Measurements from ENCODE around the gene WDR37.

The WDR37 gene

GRCh38 chr10:1096287-1096889 is 40.2 kb downstream of the WDR37 start:
- no peak for DNase-seq (ENCODE audit: insufficient read length, low spot score)
- FAIRE-seq: no peak
- no peak for TF ChIP-seq PAX5 (IDR thresholded peaks at IDR 0.05; ENCODE audit: insufficient read depth, low read length, severe bottlenecking)
- TF ChIP-seq SPI1 (IDR thresholded peaks at IDR 0.05; ENCODE audit: low read depth, low read length): no peak
- no peak for TF ChIP-seq POLR2AphosphoS5 (IDR thresholded peaks at IDR 0.05; ENCODE audit: low read depth, low read length)
- no peak for TF ChIP-seq POLR2A (IDR thresholded peaks at IDR 0.05; ENCODE audit: low read depth, low read length)
- TF ChIP-seq TAF1 (IDR thresholded peaks at IDR 0.05; ENCODE audit: low read depth, low read length): no peak
- TF ChIP-seq POU2F2 (IDR thresholded peaks at IDR 0.05; ENCODE audit: low read depth, low read length): no peak

DNA sequence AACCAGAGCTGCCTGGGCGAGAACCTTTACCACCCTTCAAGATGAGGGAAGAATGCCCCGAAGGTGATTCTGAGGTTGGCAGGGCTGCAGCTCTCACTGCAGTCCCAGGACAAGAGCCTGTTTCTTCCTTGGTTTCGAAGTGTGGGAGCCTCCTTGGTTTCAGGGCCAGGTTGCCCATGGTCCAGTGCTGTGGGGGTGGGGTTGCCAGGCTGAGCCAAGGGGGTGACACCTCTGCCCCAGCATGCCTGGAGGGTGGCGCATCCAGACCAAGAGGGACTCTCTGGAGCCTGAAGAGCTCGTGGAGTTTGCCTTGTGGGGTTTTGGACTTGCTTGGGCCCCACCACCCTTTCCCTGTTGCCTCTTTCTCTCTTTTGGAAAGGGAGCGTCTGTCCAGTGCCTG is 41.3 kb downstream of the WDR37 start:
- DNase-seq (ENCODE audit: insufficient read length, low spot score) (no peak), FAIRE-seq (no peak)
- TF ChIP-seq TAF1 (IDR thresholded peaks at IDR 0.05; ENCODE audit: low read depth, low read length) (no peak), POLR2AphosphoS5 (IDR thresholded peaks at IDR 0.05; ENCODE audit: low read depth, low read length) (no peak), PAX5 (IDR thresholded peaks at IDR 0.05; ENCODE audit: insufficient read depth, low read length, severe bottlenecking) (no peak), POLR2A (IDR thresholded peaks at IDR 0.05; ENCODE audit: low read depth, low read length) (no peak), POU2F2 (IDR thresholded peaks at IDR 0.05; ENCODE audit: low read depth, low read length) (no peak), SPI1 (IDR thresholded peaks at IDR 0.05; ENCODE audit: low read depth, low read length) (no peak)

- TF ChIP-seq TAF1 (IDR thresholded peaks at IDR 0.05; ENCODE audit: low read depth, low read length) (no peak), POLR2A (IDR thresholded peaks at IDR 0.05; ENCODE audit: low read depth, low read length) (no peak), POLR2AphosphoS5 (IDR thresholded peaks at IDR 0.05; ENCODE audit: low read depth, low read length) (no peak), SPI1 (IDR thresholded peaks at IDR 0.05; ENCODE audit: low read depth, low read length) (no peak), PAX5 (IDR thresholded peaks at IDR 0.05; ENCODE audit: insufficient read depth, low read length, severe bottlenecking) (no peak), POU2F2 (IDR thresholded peaks at IDR 0.05; ENCODE audit: low read depth, low read length) (no peak)
- DNase-seq (ENCODE audit: insufficient read length, low spot score) (no peak), FAIRE-seq (no peak)
Measured at GRCh38 chr10:1100143-1100542, 44.0 kb downstream of the WDR37 start.

- TF ChIP-seq POLR2AphosphoS5 (IDR thresholded peaks at IDR 0.05; ENCODE audit: low read depth, low read length): no peak
- TF ChIP-seq SPI1 (IDR thresholded peaks at IDR 0.05; ENCODE audit: low read depth, low read length): no peak
- TF ChIP-seq TAF1 (IDR thresholded peaks at IDR 0.05; ENCODE audit: low read depth, low read length): no peak
- TF ChIP-seq PAX5 (IDR thresholded peaks at IDR 0.05; ENCODE audit: insufficient read depth, low read length, severe bottlenecking): no peak
- TF ChIP-seq POU2F2 (IDR thresholded peaks at IDR 0.05; ENCODE audit: low read depth, low read length): no peak
- no peak for TF ChIP-seq POLR2A (IDR thresholded peaks at IDR 0.05; ENCODE audit: low read depth, low read length)
- FAIRE-seq: no peak
- DNase-seq (ENCODE audit: insufficient read length, low spot score): no peak
Measured at GRCh38 chr10:1100691-1101368, 44.6 kb downstream of the WDR37 start.

DNA sequence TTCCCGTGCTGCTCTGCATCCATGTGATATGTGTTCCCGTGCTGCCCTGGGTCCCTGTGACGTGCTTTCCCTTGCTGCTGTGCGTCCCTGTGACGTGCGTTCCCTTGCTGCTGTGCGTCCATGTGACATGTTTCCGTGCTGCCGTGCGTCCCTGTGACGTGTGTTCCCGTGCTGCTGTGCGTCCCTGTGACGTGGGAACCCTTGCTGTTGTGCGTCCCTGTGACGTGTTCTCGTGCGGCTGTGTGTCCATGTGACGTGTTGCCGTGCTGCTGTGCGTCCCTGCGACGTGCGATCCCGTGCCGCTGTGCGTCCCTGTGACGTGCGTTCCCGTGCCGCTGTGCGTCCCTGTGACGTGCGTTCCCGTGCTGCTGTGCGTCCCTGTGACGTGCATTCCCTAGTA is 45.8 kb downstream of the WDR37 start:
- FAIRE-seq: peak; percentile 84
- DNase-seq (ENCODE audit: insufficient read length, low spot score): no peak
- TF ChIP-seq POLR2AphosphoS5 (IDR thresholded peaks at IDR 0.05; ENCODE audit: low read depth, low read length): no peak
- TF ChIP-seq PAX5 (IDR thresholded peaks at IDR 0.05; ENCODE audit: insufficient read depth, low read length, severe bottlenecking): no peak
- TF ChIP-seq TAF1 (IDR thresholded peaks at IDR 0.05; ENCODE audit: low read depth, low read length): no peak
- TF ChIP-seq POU2F2 (IDR thresholded peaks at IDR 0.05; ENCODE audit: low read depth, low read length): no peak
- no peak for TF ChIP-seq SPI1 (IDR thresholded peaks at IDR 0.05; ENCODE audit: low read depth, low read length)
- TF ChIP-seq POLR2A (IDR thresholded peaks at IDR 0.05; ENCODE audit: low read depth, low read length): no peak

DNA sequence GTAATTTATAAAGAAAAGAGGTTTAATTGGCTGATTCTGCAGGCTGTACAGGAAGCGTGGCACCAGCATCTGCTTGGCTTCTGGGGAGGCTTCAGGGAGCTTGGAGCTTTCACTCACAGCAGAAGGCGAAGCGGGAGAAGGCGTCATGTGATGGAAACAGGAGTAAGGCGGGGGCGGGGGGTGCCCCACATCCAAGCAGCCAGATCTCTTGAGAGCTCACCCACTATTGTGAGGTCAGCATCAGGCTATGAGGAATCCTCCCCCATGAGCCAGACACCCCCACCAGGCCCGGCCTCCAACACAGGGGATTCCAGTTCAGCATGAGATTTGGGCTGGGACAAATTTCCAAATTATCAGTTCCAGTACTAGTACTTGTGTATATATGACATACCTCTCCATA is 46.2 kb downstream of the WDR37 start:
- DNase-seq (ENCODE audit: insufficient read length, low spot score) (no peak), FAIRE-seq (no peak)
- TF ChIP-seq SPI1 (IDR thresholded peaks at IDR 0.05; ENCODE audit: low read depth, low read length) (no peak), POLR2A (IDR thresholded peaks at IDR 0.05; ENCODE audit: low read depth, low read length) (no peak), PAX5 (IDR thresholded peaks at IDR 0.05; ENCODE audit: insufficient read depth, low read length, severe bottlenecking) (no peak), POU2F2 (IDR thresholded peaks at IDR 0.05; ENCODE audit: low read depth, low read length) (no peak), POLR2AphosphoS5 (IDR thresholded peaks at IDR 0.05; ENCODE audit: low read depth, low read length) (no peak), TAF1 (IDR thresholded peaks at IDR 0.05; ENCODE audit: low read depth, low read length) (no peak)

DNA sequence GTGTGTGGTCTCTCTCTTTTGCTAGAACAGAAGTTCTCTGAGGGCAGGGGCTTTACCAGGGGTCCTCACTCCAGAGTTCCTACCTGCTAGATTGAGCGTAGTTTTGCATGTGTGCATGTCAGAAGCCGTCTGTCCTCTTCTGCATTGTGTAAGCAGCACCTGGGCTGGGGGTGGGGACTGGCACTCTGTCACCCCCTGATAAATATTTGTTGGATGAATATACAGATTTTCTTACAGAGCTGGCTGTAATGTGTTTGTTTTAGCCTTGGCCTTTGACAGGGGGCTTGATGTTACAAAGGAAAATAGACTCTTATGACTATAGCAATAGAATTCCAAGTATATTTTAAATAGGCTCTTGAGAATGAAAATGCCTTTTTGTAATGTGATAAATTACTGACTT is 46.6 kb downstream of the WDR37 start:
- DNase-seq (ENCODE audit: insufficient read length, low spot score) (no peak), FAIRE-seq (no peak)
- TF ChIP-seq PAX5 (IDR thresholded peaks at IDR 0.05; ENCODE audit: insufficient read depth, low read length, severe bottlenecking): no peak
- no peak for TF ChIP-seq POLR2AphosphoS5 (IDR thresholded peaks at IDR 0.05; ENCODE audit: low read depth, low read length)
- no peak for TF ChIP-seq SPI1 (IDR thresholded peaks at IDR 0.05; ENCODE audit: low read depth, low read length)
- TF ChIP-seq POLR2A (IDR thresholded peaks at IDR 0.05; ENCODE audit: low read depth, low read length): no peak
- no peak for TF ChIP-seq TAF1 (IDR thresholded peaks at IDR 0.05; ENCODE audit: low read depth, low read length)
- TF ChIP-seq POU2F2 (IDR thresholded peaks at IDR 0.05; ENCODE audit: low read depth, low read length): no peak

- no peak for DNase-seq (ENCODE audit: insufficient read length, low spot score)
- TF ChIP-seq POLR2AphosphoS5 (IDR thresholded peaks at IDR 0.05; ENCODE audit: low read depth, low read length): no peak
- TF ChIP-seq PAX5 (IDR thresholded peaks at IDR 0.05; ENCODE audit: insufficient read depth, low read length, severe bottlenecking): no peak
- no peak for TF ChIP-seq POLR2A (IDR thresholded peaks at IDR 0.05; ENCODE audit: low read depth, low read length)
- no peak for TF ChIP-seq POU2F2 (IDR thresholded peaks at IDR 0.05; ENCODE audit: low read depth, low read length)
- TF ChIP-seq TAF1 (IDR thresholded peaks at IDR 0.05; ENCODE audit: low read depth, low read length): no peak
- TF ChIP-seq SPI1 (IDR thresholded peaks at IDR 0.05; ENCODE audit: low read depth, low read length): no peak
- no peak for FAIRE-seq
Measured at GRCh38 chr10:1103551-1103950, 47.4 kb downstream of the WDR37 start.

GRCh38 chr10:1104971-1105370 is 48.8 kb downstream of the WDR37 start:
- FAIRE-seq: no peak
- TF ChIP-seq TAF1 (IDR thresholded peaks at IDR 0.05; ENCODE audit: low read depth, low read length) (no peak), POLR2A (IDR thresholded peaks at IDR 0.05; ENCODE audit: low read depth, low read length) (no peak), PAX5 (IDR thresholded peaks at IDR 0.05; ENCODE audit: insufficient read depth, low read length, severe bottlenecking) (no peak), POU2F2 (IDR thresholded peaks at IDR 0.05; ENCODE audit: low read depth, low read length) (no peak), POLR2AphosphoS5 (IDR thresholded peaks at IDR 0.05; ENCODE audit: low read depth, low read length) (no peak), SPI1 (IDR thresholded peaks at IDR 0.05; ENCODE audit: low read depth, low read length) (no peak)
- no peak for DNase-seq (ENCODE audit: insufficient read length, low spot score)
